Measurements from ENCODE around the gene COG3. TPM values are rescaled to one million over a fixed set of nuclear protein-coding genes. Genes with fewer than 3 reads are reported as not detected.

Gene COG3
- total RNA-seq, 1 donor from 2014 or later, result 23.8 TPM

DNA sequence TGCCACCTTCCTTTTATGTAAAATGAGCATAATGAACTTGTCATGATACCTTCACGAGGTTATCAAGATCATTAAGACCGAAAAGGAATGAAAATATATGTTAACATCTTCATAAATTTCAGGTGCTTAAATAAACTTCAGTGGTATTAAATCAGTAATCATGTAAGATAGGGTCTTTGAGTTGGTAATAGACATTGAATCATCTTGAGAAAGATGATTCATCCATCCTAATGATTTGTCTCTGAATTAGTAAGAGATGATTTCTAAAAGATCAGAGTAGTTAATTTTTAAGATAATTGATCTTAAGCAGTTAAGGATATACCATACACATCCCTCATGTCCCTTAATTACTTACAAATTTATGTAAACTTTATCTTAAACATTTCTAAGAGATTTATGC lies 52.0 kb downstream of the COG3 start:
- H3K4me3 Mint-ChIP-seq (ENCODE audit: unreplicated experiment), result no peak overlapping the region
- peaks cover 28% of the 10 kb centered on the region for H3K36me3 Mint-ChIP-seq (ENCODE audit: low read depth)
- no peak for DNase-seq (ENCODE audit: low spot score)

DNA sequence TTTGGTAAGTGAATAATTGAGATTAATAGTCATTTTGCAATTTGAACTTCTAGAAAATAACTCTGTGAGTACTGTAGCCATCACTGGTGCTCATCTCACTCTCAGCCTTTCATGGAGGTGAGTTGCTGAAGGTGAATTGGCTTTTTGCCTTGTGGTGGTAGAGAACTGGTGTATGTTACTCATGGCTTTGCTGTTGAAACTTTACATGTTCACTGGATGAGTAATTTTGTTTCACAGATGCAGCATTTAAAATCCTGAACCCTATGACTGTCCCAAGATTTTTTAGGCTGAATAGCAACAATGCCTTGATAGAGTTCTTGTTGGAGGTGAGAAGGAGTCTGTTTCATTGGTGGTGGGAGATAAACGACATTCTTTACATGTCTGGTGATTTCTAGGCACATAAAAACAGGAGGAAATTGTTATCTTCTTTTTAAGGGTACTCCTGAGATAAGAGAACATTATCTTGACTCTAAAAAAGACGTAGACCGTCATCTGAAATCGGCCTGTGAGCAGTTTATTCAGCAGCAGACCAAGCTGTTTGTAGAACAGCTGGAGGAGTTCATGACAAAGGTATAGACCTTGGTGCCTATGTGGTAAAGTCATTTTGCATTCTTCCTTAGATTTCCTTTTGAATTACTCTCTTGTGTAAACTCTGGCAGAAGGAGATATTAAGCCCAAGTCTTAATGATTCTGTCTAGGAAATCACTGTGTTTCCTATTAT lies 53.9 kb downstream of the COG3 start:
- no peak overlapping the region for H3K27ac Mint-ChIP-seq (ENCODE audit: unreplicated experiment)
- H3K27me3 Mint-ChIP-seq (ENCODE audit: low read depth), result no peaks in the 10 kb centered on the region
- H3K4me3 Mint-ChIP-seq (ENCODE audit: unreplicated experiment), result no peak overlapping the region
- H3K9me3 Mint-ChIP-seq (ENCODE audit: low read depth), result no peaks in the 10 kb centered on the region
- peaks cover 26% of the 10 kb centered on the region for H3K4me1 Mint-ChIP-seq (ENCODE audit: low read depth)
- TF ChIP-seq, protein P1, sequence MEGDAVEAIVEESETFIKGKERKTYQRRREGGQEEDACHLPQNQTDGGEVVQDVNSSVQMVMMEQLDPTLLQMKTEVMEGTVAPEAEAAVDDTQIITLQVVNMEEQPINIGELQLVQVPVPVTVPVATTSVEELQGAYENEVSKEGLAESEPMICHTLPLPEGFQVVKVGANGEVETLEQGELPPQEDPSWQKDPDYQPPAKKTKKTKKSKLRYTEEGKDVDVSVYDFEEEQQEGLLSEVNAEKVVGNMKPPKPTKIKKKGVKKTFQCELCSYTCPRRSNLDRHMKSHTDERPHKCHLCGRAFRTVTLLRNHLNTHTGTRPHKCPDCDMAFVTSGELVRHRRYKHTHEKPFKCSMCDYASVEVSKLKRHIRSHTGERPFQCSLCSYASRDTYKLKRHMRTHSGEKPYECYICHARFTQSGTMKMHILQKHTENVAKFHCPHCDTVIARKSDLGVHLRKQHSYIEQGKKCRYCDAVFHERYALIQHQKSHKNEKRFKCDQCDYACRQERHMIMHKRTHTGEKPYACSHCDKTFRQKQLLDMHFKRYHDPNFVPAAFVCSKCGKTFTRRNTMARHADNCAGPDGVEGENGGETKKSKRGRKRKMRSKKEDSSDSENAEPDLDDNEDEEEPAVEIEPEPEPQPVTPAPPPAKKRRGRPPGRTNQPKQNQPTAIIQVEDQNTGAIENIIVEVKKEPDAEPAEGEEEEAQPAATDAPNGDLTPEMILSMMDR (IDR thresholded peaks at IDR 0.05), result no peak
- no peak for DNase-seq (ENCODE audit: low spot score)
- peaks cover 25% of the 10 kb centered on the region for H3K36me3 Mint-ChIP-seq (ENCODE audit: low read depth)

More for the DNA sequence above, 52.0 kb downstream of the COG3 start:
- TF ChIP-seq, protein P1 (IDR thresholded peaks at IDR 0.05), result no peak
- Mint-ChIP-seq H3K27me3 (ENCODE audit: low read depth) (no peaks in the 10 kb centered on the region), H3K4me1 (ENCODE audit: low read depth) (peaks cover 16% of the 10 kb centered on the region), H3K9me3 (ENCODE audit: low read depth) (no peaks in the 10 kb centered on the region), H3K27ac (ENCODE audit: unreplicated experiment) (no peak overlapping the region)

DNA sequence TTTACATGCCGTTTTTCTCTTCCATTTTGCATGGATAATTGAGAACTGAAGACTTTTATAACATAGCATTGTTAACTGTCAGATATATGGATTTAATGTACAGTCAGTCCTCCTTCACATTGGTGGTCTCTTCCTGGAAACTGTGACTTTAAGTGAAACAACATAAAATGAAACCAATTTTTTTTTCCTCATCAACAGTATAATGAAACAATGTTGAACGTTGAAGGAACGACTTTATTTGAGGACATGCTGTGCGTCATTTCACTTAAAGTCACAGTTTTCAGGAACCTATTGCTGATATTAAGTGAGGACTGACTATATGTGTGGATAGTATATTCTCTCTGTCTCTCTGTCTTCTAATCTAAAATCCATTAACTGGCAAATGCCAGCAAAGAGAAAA lies 54.8 kb downstream of the COG3 start:
- TF ChIP-seq, protein P1 (IDR thresholded peaks at IDR 0.05), result no peak

DNA sequence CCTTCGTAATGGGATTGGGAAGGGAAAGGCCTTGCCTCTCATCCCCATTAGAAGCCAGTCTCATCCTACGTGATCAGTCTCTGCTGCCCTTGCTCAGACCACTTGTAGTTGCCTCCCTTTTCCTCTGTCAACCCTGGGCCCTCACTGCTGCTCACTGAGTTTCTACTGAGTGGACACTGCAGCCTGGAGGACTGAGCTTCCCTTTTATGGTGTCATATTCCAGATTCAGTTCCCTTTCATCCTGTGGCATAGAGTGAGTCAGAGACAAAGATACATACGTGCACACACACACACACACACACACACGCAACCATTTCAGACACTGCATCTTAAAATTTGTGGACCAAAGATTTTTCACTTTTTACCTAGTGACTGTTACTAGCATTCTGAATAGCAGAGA lies 56.6 kb downstream of the COG3 start:
- H3K27ac Mint-ChIP-seq (ENCODE audit: unreplicated experiment), result peak overlapping the region; percentile 90
- TF ChIP-seq, protein P1 (IDR thresholded peaks at IDR 0.05), result no peak
- peaks cover 31% of the 10 kb centered on the region for H3K36me3 Mint-ChIP-seq (ENCODE audit: low read depth)
- no peak overlapping the region for H3K4me3 Mint-ChIP-seq (ENCODE audit: unreplicated experiment)
- no peak for DNase-seq (ENCODE audit: low spot score)
- H3K4me1 Mint-ChIP-seq (ENCODE audit: low read depth), result peaks cover 31% of the 10 kb centered on the region
- H3K27me3 Mint-ChIP-seq (ENCODE audit: low read depth), result no peaks in the 10 kb centered on the region
- H3K9me3 Mint-ChIP-seq (ENCODE audit: low read depth), result no peaks in the 10 kb centered on the region

More for the DNA sequence above, 54.8 kb downstream of the COG3 start:
- peaks cover 31% of the 10 kb centered on the region for H3K4me1 Mint-ChIP-seq (ENCODE audit: low read depth)
- H3K27ac Mint-ChIP-seq (ENCODE audit: unreplicated experiment), result no peak overlapping the region
- no peak overlapping the region for H3K4me3 Mint-ChIP-seq (ENCODE audit: unreplicated experiment)
- no peaks in the 10 kb centered on the region for H3K27me3 Mint-ChIP-seq (ENCODE audit: low read depth)
- H3K36me3 Mint-ChIP-seq (ENCODE audit: low read depth), result peaks cover 26% of the 10 kb centered on the region
- H3K9me3 Mint-ChIP-seq (ENCODE audit: low read depth), result no peaks in the 10 kb centered on the region
- DNase-seq (ENCODE audit: low spot score), result no peak

DNA sequence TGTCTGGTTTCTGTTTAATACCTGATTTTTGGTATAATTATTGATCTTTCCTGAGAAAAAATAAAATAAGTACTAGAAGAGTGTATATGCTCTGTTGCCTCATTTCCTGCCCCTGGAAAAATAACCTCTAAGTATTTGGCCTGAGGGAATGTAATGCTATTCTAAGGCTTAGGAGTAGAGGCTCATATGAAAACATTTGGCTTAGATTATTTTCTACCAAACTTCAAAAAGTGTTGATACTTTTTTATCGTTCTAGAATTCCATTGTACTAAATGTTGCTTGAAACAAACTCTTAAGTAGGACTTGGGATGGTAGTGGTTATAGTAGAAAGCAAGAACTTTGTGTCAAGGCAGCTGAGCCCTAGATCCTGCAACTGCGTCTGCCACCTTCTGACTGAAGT lies 57.8 kb downstream of the COG3 start:
- H3K9me3 Mint-ChIP-seq (ENCODE audit: low read depth), result no peaks in the 10 kb centered on the region
- no peak for DNase-seq (ENCODE audit: low spot score)
- H3K4me3 Mint-ChIP-seq (ENCODE audit: unreplicated experiment), result no peak overlapping the region
- H3K27me3 Mint-ChIP-seq (ENCODE audit: low read depth), result no peaks in the 10 kb centered on the region
- H3K36me3 Mint-ChIP-seq (ENCODE audit: low read depth), result peaks cover 30% of the 10 kb centered on the region
- TF ChIP-seq, protein P1 (IDR thresholded peaks at IDR 0.05), result no peak
- peaks cover 38% of the 10 kb centered on the region for H3K4me1 Mint-ChIP-seq (ENCODE audit: low read depth)
- peak overlapping the region; percentile 77 for H3K27ac Mint-ChIP-seq (ENCODE audit: unreplicated experiment)
